ENCODE data around the gene VSX1.

Gene VSX1

DNA sequence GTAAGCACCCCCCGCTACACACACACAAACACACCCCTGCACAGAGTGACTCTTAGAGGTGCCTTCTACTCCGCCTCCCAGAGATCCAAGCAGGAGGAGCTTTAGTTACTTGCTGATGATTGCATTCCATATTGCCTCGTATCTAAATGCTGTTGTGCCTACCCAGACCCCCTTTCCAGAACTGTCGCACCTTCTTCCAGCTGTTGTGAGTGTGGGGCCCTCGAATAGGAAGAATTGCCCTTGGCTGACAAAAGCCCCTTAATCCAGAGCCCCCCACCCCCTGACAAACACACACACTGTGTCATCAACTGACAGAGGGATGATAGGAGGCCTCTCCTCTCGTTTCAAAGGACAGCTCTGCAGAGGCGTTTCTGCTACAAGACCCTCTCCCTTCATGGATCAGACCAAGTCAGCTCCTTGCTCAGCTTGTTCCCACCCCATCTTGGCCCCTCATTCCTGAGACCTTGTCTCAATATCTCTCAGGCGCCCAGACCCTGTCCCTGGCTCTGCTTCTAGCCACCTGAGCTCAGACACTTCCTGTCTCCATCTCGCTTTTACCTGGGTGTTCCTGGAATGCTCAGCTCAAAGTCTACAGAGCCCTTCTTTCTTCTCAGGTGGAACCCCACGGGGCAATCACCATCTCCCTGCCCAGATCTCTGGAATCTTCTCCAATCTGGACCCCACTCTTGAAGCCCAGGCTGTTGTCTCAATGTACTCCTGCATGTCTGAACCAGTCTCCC is 4.0 kb upstream of the VSX1 start:
- peak; percentile 40 for DNase-seq

DNA sequence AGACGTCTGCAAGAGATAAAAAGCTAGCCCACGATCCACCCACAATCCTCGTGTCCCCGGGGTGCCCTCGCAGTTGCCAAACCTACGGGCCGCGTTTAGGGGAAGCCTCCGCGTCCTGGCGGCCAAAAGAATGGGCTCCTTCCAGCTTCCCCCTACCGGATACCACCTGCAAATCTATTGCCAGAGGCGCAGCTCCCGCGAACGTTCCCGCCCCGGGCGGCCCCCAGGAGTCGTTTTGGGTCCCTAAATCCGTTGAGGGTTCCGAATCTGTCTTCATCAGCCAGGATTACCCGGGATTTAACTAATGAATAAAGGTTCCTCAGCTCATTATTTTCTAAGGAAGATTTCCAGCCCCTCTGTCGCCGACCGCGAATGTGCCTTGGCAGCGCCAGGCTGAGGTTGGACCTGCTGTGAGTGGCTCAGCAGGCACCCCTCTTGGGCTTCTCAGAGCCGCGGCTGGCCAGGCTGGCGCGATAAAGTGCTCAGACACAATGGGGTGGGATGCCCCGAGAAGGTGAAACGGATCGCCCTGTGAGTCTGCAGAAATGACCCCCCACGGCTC is 2.8 kb upstream of the VSX1 start:
- no peak for DNase-seq

DNA sequence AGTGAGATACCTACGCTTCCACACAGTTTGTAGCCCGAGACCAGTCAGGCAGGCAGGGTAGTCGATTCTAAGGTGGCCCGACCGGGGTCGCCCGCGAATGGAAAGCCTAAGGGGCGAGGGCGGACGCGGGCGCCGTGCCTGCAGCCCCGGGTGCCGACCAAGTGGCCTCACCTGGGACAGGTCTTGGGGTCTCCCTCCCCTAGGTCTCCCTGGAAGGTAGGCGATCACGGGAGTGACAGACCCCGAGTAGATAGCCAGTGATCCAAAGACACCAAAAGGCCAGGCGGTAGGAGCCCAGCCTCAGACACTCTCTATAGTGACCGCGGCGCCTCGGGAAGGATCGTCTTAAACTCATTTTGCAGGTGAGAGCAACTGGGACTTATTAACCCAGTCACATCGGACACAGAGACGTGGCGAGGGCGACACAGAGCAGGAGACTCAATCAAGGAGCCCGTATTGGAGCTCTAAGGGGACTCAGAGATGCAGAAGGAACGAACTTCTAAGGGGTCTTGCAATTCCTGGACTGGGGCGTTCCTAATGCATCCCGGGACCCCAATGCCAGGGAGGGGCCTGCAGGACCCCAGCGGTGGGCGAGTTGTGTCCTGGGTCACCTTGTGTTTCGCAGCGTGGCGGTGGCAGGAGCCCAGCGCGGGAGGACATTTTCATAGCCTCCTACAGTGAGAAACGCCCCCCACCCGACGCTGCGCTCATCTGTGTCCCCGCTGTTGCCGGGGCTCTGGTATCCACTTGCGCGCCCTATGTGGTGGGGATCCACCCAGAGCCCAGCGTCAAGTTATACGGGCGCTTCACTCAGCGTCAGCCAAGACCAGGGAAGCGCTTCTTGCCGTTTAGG is 2.1 kb upstream of the VSX1 start:
- peak; percentile 61 for DNase-seq

DNA sequence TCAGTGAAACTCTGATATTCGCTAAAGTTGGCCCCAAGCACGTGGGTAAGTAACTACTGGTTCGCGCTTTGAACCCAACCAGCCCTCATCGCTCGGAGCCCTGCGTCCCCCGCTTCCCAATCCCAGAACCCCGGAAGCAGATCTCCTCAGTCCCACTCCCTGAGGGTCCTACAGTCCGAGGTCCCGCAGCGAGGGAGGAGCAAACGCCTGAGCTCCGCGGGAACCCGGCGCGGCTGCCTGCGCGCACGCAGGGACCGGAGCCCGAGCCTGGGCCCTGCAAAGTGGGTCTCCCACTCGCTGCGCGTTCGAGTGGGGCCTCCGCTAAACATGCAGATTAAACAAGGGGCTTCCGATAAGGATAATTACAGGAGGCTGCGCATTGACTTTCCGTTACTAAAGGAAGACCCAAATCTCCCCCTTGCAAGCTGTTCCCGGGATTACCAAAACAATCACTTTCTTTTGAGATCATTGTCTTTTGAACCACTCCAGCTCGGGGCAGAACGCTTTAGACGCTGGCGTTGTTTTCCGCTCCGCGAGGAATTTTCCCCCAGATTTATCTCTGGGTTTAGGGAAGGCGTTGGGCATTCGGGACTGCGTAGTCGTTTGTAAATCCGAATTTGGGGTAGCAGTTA is 1.3 kb upstream of the VSX1 start:
- peak; percentile 58 for DNase-seq

DNA sequence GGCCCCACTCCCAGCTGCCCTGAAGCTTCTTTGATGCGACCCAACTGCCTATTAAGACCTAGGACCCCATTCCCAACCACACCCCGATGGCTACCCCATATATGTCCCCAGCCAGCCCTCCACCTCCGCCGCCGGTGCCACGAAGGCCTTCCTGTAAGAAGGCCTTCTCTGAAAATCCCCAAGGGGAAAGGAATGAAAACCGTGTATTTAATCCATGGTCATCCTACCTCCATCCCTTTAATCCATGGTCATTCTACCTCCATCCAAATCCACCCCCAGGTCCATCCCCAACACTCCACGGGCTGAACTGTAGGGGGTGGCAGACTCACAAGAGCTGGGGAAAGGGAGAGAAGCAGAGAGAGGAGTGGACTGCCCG is 545 bp upstream of the VSX1 start:
- peak; percentile 53 for DNase-seq

DNA sequence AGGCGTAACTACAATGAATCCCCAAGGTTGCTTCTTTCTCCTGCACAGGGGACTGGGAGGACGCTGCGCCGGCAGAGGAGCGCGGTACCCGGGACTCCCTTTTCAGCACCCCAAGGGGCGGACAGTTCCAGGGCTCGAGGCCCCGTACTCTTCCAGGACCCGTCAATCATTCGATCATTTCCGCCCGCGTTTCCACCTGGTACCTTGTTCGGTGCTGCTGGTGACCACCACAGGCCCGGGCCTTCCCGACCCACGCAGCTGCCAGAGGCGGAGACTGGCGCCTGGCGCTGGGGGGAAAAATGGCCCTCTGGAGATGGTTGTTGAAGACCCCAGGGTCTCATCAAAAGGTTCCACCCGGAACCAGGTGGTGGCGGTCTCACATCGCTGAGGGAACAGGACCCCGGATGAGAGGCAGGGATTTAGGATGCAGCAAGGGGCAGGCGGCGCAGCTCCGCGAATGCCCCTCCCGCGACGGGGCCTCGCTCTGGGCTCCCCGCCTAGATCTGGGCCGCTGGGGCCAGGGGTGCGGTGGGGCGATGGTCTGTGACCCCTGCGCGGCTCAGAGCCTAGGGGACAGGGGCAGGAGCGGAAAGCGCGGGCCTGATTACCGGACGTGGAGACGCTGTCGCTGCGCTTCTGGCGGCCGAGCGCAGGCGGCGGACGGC is 744 bp downstream of the VSX1 start:
- DNase-seq: peak; percentile 75

DNA sequence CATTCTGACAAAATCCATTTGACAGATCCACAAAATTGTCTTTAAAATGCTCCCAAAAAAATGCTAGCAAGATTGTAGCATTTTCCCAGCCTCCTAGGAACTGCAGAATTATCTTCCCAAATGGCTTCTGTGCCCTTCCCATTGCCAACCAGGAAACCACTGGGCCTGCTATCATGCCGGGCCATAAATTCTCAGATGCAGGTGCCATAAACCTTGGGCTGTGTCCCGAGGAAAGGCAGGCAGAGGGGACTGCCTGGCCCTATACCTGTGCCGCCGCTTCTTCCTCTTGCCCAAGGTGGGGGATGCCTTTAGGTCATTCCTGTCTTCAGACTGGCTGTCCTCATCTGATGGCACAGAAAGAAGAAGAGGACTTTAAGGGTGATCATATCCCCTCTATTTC is 2.8 kb downstream of the VSX1 start:
- no peak for DNase-seq

DNA sequence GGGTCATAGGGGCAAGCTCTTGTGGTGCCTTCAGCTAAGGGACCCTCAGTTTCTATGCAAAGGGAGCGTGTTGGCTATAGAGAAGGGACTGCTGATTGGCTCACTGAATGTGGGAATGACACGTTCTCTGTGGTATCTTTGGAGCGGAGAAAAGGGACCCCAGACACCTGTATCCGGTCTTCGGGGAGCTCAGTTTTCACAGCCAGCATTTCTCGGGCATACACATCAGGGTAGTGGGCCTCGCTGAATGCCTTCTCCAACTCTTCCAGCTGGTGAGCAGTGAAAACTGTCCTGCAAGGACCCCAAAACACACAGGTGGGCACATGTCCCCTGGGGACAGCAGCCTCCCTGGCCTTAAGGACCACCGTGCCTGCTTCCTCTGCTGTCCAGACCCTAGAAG is 3.3 kb downstream of the VSX1 start:
- DNase-seq: peak; percentile 21

DNA sequence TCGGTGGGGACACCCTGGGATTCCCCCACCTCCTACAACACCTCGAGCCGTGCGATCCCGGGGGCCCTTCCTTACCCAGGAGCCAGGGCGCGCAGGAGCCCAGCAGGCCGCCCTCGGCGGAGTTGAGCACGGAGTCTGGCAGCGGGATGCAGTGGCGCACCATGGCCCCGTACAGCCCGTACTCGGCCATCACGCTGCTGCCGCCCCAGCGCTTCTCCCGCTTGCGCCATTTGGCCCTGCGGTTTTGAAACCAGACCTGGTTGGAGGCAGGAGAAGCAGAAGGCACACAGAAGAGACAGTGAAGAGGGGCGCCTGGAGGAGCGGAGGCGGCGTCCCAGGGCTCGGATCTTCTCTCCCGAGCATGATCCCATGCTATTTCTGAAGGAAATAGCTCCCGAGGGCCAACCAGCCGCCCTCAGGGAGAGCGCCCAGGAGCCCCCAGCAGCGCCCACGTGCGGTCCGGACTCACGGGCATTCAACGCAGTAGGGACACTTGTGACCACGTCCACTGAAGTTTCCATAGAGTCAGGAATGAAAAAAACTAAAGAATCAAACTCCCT is 4.3 kb downstream of the VSX1 start:
- DNase-seq: peak; percentile 53

DNA sequence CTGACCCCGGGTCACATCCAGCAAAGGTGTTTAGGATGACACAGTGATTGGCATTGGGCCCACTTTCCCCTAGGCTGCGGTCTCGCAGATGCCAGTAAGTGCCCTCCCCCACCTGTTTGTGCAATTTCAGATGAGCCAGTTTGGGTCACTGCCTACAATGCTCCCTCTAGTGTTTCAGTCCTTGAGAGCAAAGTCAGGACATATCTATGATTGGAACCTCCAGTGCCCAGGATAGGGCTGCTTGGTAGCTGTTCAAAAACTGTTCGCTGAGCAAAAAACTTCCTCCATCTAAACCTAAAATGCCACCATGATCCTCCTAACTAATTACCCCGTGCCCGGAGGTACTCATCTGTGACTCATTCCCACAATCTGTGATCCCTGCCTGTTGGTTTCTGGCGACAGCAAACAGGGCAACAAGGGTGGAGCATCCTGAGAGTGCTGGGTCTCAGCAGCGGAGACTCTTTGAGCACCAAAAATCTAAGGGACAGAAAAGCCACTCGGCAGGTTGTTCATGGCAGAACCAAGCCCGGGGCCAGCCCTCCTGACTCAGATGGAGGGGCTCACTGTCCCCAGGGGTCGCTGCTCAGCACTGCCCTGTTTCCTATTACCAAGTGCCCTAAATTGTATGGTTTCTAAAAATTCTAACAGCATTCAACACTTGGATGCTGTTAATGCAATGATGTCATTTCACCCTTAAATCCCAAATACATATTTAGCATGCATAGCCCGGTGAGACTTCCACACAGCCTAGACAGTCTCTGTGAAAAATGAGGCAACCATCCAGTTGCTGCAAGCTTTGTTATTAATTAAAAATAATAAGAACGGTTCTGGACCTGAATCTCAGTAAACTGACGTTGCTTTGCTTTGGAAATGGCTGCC is 5.0 kb downstream of the VSX1 start:
- peak; percentile 56 for DNase-seq

DNA sequence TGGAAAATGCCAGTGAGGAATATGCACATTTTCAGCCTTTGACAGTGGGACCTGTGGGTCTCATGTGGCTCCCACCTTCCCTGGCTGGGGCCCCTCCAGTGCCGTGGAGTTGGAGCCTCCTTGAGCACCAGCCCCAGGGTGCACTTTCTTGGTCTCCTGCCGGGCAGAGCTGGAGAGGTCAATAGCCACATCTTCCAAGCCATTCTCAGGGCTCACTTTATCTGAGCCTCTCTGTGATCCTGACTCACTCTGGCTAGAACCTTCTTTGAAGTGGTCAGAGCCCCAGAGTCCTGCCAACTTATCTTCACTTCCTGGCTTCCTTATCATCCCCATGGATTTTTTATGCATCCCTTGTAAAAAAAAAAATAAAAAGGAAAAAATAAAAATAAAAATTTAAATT is 5.7 kb downstream of the VSX1 start:
- peak; percentile 32 for DNase-seq

DNA sequence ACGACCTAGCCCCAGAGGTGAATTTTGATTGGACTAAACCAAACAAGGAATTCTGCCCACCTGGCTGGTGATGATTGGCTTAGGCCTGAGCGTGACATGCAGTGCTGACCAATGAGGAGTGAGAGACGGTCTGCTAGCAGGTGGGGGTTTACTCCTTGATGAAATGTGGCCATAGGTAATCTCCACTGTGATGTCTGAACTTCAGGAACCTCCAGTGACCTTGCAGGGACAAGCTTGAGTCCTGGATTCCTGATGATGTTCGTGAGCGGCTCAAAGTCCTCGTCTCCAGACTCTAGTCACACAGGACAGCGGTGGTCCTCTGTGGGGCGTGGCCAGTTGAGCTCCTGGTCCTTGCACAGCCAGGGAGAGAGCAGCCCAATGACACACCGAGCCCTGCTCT is 8.4 kb downstream of the VSX1 start:
- DNase-seq: peak; percentile 15

DNA sequence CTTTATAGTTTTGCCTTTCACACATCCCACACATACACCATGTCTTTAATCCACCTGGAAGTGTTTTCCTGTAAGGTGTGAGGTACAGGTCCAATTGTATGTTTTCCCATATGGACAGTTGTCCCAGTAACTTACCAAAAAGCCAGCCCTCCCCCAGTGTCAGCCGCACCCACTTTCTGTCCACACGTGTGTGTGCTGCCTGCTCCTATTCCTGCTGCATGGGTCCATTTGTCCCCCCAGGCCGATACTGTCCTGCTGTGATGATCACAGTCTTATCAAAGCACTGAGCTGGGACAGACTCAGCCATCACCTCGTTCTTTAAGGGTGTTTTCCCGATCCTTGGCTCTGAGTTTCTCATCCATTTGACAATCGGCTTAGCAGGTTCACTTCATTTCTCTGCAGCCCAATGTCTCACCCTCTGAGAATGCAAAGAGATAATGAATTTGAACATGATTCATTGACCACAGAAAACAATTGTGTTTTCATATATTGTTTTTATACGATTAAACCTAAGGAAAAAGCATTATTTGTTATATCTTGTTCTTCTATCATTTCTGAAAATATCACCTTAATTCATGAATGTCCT is 9.6 kb downstream of the VSX1 start:
- DNase-seq: peak; percentile 30

DNA sequence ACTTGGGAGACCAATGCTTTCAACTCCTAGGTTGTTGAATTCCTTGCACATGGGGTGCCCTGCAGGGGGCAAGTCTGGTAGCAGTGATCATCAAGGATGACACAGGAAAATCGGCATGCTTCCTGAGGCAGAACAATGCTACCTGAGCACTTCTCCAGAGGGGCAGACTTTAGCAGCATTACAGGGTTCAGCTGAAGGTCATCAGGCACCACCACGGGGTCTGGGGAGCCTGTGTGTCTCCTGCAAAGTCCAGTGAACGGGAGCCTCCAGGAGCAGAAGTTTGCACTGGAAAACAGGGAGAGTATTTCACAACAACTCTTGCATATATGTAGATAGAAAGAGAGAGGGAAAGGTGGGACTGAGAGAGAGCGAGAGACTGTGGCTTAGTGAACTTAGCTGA is 10.2 kb downstream of the VSX1 start:
- DNase-seq: peak; percentile 50

DNA sequence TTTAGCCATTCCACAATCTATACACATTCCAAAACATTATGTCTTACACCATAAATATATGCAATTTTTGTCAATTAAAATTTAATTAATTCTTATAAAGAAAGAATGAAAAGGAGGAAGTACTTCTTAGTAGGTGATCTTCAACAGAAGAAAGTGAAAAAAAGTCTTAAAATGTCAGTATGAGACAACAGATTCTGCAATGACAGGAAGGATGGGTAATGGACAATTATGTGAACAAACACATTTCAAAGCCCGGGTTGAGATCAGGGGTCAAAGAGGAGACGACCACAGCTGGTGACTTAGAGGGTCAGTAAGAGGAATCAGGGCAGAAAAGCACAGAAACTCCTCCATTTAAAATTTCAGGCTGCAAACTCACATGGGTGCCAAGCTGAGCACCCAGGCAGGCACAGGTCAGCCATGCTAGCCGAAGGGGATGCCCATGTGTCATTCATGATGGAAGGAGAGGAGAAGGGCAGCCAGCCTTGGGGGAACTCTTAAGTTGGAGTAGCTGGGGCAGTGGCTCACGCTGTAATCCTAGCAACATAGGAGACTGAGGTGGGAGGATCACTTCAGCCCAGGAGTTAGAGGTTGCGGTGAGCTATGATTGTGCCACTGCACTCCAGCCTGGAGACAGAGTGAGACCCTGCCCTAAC is 11.0 kb downstream of the VSX1 start:
- peak; percentile 11 for DNase-seq

DNA sequence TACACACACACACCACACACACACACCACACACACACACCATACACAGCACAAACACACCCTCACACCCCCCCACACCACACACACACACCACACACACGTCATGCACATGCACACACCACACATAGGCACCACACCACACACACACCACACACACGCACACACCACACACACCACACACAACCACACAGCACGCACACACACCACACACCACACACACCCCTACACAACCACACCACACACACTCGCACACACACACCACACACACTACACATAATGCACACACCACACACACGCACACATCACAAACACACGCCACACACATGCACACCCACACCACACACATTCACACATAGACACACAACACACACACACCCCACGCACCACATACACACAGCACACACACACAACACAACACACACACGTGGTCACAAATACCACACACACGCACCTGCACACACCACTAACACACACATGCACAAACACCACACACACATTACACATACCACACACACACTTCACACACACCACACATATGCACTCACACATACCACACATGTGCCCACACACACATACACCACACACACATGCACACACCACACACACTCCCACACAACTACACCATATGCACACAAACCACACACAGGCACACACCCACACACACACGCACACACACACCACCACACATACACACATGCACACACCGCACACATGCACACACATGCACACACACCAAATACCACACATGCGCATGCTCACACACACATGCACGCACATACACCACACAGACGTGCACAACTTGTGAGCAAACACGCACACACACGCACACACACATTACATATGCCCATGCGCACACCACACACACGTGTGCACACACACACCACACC is 14.6 kb downstream of the VSX1 start:
- DNase-seq: no peak

DNA sequence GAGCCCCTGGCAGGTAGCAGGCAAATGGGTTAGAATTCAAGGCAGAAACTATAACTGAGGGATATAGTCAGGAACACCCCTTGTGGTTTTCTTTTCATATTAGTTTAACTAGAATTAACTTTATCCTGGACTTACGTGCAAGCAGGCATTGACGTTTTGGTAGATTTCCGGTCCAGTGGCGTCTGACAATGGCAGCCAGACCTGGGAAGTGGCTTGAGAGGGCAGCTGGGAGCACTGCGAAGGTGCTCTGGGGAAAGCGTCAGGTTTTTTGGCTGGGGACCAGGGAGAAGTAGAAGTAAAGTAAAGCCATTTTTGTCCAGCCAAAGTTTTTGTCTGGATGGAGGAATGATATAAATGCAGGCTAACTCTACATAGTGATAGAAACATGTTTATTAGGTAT is 15.6 kb downstream of the VSX1 start:
- no peak for DNase-seq

DNA sequence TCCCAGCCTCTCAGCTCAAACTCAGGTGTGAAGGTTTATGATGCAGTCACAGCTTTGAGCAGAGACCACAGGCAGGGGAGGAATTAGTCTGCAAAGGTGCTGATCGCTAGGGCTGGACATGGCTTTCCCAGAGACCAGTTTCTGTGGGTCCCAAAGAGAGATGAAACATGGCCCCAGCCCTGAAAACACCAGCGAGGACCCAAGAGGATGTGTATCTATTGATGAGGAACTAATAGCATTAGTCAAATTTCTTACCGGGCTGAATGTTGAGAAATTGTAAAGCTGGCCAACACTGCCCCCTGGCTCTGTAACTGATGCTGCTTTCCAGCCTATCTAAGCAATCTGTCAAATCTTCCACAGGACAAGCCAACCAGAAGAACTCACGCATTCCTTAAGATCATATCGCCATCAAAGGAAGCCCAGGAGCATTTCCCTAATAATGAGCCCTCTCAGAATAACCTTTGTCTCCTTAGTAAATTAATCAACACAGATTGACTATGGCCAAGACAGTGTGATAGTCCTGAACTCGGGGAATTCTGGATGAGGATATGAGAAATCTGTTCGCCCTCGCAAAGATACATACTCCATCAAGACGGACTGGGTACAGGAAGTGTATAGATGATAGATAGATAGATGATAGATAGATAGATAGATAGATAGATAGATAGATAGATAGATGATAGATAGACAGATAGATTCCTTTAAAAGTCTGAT is 16.2 kb downstream of the VSX1 start:
- DNase-seq: peak; percentile 82

DNA sequence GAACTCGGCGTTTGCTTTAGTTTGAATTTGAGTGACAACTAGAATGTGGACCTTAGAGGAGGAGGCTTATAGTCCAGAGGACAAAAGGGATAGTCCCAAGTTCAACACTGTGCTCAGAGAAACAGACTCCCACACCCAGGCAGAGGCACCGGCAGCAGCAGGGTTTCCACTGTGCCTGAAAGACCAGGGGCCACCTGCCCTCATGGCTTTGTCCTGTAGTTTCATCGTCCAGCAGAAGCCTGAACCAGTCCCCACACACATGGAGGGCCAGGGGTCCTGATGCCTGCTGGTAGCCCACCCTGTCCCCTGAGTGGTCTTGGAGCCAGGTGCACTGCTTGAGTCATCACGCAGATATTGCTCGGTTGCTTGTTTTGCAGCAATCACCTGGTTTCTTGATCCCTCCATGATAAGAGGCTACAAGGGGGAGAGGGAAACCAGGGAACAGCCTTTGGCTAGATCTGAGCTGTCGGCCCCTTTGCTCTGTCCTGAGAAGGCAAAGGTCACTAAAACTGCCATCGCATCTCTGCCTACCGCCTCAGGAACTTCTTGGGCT is 16.8 kb downstream of the VSX1 start:
- no peak for DNase-seq
